Cortex of kidney (tissue), 1 donor: ENCODE results near the gene EGFLAM.

Source experiments
- DNase-seq: peaks from one replicate; lab custom pipeline; 2025; lab: John Stamatoyannopoulos, UW

Gene EGFLAM

GRCh38 chr5:38258319-38259061, at the start of gene EGFLAM:
EGFLAM (plus strand) TSS chr5:38258559; CDS start chr5:38258755, 196 bp downstream.
- DNase-seq: no peak

GRCh38 chr5:38208782-38209378, 49.5 kb upstream of the EGFLAM start:
- DNase-seq: no peak

DNA sequence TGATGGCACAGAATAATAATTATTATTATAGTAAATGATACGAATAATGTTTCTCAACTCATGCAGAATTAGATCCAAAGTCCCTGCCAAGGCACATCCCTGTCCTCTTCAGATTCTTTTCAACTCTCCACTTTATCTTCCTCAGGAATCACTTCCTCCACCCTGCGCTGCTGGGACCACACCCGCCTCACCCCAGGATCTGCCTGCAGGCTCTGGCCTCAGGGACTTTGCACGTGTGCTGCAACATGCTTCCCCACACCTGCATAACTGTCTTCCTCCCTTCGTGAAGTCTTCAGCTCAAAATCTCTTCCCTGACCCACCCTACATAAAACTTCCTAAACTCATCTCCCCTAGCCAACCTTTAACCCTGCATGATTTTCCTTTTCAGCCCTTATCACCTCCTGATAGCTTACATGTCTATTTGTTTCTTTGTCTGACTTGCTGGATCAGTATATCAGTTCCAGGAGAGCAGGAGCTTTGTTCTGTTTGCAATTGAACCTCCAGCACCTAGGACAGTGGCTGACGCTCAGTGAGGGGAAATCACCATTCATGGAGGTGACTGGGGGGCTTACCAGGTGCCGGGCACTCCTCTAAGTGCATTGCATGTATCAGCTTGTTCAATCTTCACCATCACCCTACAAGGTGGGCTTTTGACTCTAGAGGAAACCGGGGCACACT, 47.5 kb upstream of the EGFLAM start:
- DNase-seq: no peak

DNA sequence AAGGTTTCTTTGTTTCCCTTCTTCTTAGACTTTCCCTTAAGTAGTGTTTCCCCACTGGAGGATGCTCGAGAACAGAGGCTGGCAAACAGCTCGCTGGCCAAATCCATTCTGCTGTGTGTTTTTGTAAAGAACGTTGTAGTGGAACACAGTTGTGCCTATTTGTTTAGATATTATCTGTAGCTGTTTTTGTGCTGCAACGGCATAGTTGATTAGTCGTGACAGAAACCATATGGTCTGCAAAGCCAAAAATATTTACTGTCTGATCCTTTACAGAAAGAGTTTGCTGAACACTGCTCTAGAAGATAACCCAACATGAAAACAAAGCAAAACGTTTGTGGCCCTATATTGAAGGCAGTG, 47.0 kb upstream of the EGFLAM start:
- DNase-seq: no peak

DNA sequence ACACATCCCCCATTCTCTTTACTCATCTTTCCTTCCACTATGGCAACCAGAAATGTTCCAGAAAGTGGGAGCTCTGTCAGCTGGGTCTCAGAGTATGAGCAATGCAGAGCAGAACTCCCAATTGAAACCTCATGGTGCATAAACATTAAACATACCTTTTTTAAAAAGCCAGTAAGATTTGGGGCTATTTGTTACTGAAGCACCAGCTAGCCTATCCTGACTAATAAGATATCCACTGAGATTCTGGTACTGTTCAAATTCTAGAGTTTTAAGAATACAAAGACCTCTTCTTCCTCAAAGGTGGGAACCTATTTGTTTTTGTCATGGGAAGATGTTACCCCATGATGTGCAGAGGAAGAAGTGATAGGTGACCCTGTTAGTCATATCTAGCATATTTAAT, 46.1 kb upstream of the EGFLAM start:
- no peak for DNase-seq

DNA sequence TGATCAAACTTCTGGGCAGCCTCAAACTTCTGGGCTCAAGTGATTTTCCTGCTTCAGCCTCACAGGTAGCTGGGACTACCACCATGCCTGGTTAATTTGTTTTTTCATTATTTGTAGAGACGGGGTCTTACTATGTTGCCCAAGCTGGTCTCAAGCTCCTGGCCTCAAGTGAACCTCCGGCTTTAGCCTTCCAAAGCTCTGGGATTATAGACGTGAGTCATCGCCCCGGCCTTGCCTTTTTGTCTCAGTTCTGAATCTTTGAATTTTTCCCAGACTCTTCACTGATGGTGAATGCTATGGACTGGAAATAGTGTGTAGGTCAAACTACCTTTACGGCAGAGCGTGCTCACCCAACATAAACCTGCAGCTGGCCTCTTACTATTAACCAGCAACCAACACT, 32.3 kb upstream of the EGFLAM start:
- DNase-seq: no peak

- DNase-seq: no peak
Measured at GRCh38 chr5:38228914-38229313, 29.4 kb upstream of the EGFLAM start.

DNA sequence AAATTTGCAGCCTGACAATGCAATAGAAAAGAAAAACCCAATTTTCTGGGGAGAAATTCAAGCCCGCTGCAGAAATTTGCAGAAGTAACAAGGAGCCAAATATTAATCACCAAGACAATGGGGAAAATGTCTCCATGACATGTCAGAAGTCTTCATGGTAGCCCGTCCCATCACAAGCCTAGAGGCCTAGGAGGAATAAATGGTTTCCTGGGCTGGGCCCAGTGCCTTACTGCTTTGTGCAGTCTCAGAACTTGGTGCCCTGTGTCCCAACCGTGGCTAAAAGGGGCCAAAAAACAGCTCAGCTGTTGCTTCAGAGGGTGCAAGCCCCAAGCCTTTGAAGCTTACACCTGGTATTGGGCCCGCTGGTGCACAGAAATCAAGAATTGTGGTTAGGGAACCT, 23.6 kb upstream of the EGFLAM start:
- DNase-seq: no peak

DNA sequence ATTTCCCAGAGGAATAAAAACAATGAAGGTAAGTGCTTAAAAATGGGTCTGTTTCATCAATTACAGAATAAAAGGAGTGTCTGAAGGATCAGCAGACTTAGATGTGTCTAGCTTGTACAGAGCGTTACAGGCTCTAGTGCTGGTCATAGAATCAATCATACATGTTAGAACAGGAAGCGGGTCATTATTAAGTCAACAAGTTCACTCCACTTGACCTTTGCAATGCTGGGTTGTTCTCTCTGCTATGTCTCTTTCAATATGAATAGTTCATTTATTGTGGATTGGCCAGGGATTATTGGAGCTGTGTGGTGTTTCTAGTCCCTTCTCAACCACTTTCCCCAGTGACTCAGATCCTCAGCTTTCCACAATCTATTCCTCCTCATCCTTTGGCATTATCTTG, 20.7 kb upstream of the EGFLAM start:
- no peak for DNase-seq

GRCh38 chr5:38240212-38240611, 18.1 kb upstream of the EGFLAM start:
- no peak for DNase-seq

DNA sequence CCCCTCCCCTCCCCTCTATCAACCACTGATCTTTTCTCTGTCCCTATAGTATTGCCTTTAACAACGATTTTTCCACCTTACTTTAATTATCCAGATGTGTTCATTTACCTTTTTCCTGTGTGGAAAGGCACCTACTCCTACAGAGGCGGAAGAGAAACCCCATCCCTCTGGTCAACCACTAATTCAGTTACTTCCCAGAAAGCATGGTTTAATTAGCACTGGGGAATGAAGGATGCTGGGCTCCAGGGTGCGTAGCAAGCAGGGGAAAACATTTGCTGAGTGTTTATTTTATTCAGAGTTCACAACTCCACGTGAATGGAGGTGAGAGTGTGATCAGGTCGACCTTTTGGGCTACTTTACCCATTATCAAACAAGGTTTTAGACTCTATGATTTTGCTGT, 16.7 kb upstream of the EGFLAM start:
- no peak for DNase-seq

GRCh38 chr5:38245307-38245706, 13.1 kb upstream of the EGFLAM start:
- DNase-seq: no peak

DNA sequence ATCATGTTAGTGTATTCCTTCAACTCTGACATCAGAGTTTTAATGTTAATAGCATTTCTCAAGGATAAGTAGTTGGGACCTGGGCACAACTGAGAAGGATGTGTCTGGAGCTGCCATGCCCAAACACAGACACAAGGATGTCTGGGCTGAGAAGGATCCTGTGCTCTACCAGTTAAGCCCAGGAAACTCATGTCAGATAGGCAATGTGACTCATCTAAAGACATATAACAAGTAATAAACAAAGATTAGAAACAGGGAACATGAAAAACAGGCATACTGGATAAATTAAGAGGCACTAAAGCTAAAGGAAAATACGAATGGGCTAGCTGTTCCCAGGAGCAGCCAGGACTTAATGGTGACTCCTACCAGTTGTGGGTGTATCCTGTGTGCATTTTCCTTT, 9.1 kb upstream of the EGFLAM start:
- no peak for DNase-seq

- no peak for DNase-seq
Measured at GRCh38 chr5:38249812-38250211, 8.5 kb upstream of the EGFLAM start.

DNA sequence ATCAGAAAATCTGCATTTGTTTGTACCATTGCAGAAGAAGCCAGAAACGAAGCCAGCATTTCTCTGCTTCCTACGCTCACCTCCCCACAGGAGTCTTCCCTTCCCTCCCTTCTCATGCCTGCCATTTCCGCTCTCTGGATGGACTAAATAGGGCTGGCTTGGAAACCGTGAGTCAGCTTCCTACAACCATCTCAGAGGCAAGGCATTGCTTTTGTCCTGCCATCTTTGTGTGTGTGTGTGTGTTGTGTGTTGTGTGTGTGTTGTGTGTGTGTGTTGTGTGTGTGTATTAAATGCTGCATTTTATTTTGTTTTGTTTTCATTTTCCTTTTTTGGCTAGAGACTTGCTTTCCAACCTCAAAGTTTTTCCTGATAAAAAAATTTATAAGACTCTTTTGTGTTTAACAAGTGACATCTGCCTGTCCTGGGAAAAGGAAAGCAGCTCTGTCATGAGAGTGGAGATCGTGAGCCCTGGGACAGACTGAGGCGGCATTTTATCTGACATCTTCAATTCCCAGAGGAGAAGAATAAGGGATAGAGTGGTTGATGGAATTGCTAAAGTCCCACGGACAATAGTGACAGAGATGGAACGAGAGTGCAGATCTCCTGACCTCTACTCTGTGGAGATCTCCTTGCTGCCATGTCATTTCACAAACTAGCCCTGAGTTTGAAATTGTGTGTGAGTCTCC, 7.5 kb upstream of the EGFLAM start:
- DNase-seq: no peak

DNA sequence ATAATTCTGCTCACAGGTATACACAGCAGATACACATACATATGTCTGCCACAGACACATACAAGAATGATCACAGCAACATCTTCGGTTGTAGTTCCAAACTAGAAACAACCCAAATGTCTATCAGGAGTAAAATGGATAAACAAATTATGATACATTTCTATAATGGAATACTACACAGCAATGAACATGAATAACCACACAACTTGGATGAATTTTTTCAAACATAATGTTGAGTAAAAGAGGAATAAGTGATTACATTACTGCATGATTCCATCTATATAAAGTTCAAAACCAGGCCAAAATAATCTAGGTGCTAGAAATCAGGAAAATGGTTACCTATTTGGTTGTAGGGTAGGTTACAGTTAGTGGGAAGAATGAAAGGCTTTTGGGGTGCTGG, 4.6 kb upstream of the EGFLAM start:
- DNase-seq: no peak

GRCh38 chr5:38257308-38258041, 884 bp upstream of the EGFLAM start:
- no peak for DNase-seq

- DNase-seq: no peak
Measured at GRCh38 chr5:38258042-38258318, 379 bp upstream of the EGFLAM start.

DNA sequence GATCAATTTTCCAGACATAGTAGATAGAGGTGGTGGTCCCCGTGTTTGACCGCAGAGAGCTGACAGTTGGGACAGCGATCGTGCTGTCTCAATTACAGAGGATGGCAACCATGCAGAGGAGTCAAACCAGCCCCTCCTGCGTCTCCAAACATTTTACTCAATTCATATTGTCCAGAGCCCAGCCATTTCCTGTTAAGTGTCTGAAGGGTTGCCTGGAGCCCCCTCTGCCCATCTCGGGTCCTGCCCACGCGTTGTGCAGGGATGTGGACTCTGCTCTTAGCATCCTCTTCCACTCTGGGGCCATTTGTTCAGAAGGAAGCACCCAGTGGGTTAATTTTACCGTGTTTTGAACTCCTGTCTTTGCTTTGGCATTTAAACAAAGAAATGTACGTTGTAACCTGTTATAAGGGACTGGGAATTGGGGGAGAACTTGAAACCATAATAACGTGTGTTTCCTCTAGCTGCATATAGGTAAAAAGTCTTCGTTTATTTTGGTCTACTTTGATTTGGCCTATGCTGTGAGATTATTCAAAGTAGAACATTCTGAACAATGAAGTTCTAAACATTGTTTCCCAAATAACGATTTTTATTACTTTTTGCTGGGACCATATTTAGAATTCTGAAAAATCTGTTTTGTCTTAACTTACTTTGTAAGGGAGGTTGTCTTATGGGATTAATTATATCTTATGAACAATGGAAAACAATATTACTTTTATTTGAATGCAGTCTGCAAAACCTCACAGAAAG, 876 bp downstream of the EGFLAM start:
- DNase-seq: no peak

GRCh38 chr5:38259809-38260160, 1.4 kb downstream of the EGFLAM start:
- no peak for DNase-seq

DNA sequence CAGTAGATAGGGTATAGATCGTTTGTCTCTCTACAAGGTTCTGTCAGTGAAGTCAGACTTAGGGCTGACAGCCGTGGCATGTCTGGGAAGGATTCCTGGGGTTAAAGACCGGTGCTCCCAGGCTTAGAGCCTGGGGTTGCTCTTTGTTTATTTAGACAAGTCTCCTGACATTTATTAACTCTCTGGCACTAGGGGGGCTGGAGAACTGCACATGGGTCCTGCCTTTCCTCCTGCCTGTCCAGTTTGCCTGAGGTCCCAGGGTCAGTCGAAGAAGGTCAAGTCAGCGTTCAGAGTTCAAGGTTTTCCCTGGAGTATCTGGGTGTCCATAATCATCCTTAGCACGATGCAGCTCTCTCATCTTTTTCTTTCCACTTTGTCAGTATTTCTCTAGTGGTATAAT, 5.6 kb downstream of the EGFLAM start:
- no peak for DNase-seq
